ENCODE measurements around the gene DOCK6. TPM values are rescaled to one million over a fixed set of nuclear protein-coding genes. Genes with fewer than 3 reads are reported as not detected.
A peak's percentile ranks its signal among the peaks of the same experiment; 100 is the strongest.

Gene DOCK6
- total and polyA plus RNA-seq, 2 of the 13 experiments (the other 11 are each of a cell fraction or from before 2014, with no cell fraction given) = 5.4 to 38.1 TPM

DNA sequence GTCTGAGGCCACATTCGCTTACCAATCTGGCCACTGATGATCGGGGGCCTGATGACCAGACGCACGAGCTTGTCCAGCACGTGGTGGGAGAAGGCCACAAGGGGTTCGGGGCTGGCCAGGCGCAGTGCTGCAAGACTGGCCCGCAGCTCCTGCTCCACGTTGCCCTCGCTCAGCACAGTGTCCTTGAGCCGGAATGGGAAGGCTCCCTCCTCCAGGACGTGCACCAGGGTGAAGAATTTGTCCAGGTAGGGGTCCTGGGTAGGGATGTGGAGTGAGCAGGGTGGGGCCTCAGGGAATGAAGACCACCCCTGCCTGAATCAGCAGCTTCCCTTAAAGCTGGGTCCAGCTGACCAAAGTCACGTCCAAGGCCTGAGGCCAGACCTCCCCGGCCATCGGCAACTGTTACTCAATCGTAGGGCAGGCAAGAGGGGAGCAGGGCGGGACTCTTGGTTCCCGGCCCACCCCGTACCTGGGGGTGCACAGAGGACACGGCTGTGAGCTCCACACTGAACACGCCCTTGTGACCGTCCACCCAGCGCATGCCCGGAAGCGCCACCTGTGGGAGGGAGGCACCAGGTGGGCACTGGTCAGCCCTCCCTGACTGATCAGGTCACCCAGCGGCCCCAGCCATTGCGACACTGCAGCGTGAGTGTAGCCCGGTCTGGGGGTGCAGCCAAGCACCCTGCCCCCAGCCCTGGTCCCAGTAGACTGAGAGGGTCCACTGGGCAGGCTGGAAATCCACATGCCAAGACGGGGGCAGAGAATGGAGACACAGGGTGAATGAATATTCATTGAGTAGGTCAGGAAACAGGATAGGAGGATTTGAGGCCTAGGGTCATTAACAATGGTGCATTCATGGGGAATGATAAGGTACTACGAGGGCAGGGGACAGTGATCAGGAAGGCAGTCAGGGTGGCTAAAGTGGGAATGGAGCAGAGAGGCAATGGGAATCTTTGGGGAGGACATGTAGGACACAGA lies 25.7 kb downstream of the DOCK6 start (continued):
- TF ChIP-seq, protein P1, sequence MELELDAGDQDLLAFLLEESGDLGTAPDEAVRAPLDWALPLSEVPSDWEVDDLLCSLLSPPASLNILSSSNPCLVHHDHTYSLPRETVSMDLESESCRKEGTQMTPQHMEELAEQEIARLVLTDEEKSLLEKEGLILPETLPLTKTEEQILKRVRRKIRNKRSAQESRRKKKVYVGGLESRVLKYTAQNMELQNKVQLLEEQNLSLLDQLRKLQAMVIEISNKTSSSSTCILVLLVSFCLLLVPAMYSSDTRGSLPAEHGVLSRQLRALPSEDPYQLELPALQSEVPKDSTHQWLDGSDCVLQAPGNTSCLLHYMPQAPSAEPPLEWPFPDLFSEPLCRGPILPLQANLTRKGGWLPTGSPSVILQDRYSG (CRISPR knock-in tag; IDR thresholded peaks at IDR 0.05) = no peak
- TF ChIP-seq, protein P2, sequence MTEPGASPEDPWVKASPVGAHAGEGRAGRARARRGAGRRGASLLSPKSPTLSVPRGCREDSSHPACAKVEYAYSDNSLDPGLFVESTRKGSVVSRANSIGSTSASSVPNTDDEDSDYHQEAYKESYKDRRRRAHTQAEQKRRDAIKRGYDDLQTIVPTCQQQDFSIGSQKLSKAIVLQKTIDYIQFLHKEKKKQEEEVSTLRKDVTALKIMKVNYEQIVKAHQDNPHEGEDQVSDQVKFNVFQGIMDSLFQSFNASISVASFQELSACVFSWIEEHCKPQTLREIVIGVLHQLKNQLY (CRISPR knock-in tag; IDR thresholded peaks at IDR 0.05) = peak; percentile 91; the same call in 1 of the 2 replicates
- no peak for TF ChIP-seq NFE2L2 (IDR thresholded peaks at IDR 0.05; ENCODE audit: low read length)
- no peak for TF ChIP-seq SCMH1 (CRISPR knock-in tag; IDR thresholded peaks at IDR 0.05; ENCODE audit: borderline replicate concordance)
- no peak for TF ChIP-seq KAT2B (IDR thresholded peaks at IDR 0.05; ENCODE audit: borderline replicate concordance, low read depth, low read length)
- TF ChIP-seq, protein P3, sequence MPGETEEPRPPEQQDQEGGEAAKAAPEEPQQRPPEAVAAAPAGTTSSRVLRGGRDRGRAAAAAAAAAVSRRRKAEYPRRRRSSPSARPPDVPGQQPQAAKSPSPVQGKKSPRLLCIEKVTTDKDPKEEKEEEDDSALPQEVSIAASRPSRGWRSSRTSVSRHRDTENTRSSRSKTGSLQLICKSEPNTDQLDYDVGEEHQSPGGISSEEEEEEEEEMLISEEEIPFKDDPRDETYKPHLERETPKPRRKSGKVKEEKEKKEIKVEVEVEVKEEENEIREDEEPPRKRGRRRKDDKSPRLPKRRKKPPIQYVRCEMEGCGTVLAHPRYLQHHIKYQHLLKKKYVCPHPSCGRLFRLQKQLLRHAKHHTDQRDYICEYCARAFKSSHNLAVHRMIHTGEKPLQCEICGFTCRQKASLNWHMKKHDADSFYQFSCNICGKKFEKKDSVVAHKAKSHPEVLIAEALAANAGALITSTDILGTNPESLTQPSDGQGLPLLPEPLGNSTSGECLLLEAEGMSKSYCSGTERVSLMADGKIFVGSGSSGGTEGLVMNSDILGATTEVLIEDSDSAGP (CRISPR knock-in tag; IDR thresholded peaks at IDR 0.05; ENCODE audit: borderline replicate concordance) = peak; percentile 84; the same call in 1 of the 2 replicates
- TF ChIP-seq ZNF567 (CRISPR knock-in tag; IDR thresholded peaks at IDR 0.05; ENCODE audit: borderline replicate concordance) = peak; percentile 92; the same call in 1 of the 2 replicates
- no peak for TF ChIP-seq ZNF878 (CRISPR knock-in tag; IDR thresholded peaks at IDR 0.05)
- peak; percentile 89 for TF ChIP-seq ESRRA (CRISPR knock-in tag; IDR thresholded peaks at IDR 0.05; ENCODE audit: low read depth)
- TF ChIP-seq, protein P4, sequence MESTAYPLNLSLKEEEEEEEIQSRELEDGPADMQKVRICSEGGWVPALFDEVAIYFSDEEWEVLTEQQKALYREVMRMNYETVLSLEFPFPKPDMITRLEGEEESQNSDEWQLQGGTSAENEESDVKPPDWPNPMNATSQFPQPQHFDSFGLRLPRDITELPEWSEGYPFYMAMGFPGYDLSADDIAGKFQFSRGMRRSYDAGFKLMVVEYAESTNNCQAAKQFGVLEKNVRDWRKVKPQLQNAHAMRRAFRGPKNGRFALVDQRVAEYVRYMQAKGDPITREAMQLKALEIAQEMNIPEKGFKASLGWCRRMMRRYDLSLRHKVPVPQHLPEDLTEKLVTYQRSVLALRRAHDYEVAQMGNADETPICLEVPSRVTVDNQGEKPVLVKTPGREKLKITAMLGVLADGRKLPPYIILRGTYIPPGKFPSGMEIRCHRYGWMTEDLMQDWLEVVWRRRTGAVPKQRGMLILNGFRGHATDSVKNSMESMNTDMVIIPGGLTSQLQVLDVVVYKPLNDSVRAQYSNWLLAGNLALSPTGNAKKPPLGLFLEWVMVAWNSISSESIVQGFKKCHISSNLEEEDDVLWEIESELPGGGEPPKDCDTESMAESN (CRISPR knock-in tag; conservative IDR thresholded peaks at IDR 0.05) = peak; percentile 90; the same call in 1 of the 2 replicates
- no peak for TF ChIP-seq ZNF850 (CRISPR knock-in tag; conservative IDR thresholded peaks at IDR 0.05)
- TF ChIP-seq ZNF30 (CRISPR knock-in tag; IDR thresholded peaks at IDR 0.05) = no peak
- no peak for TF ChIP-seq ZNF20 (CRISPR knock-in tag; IDR thresholded peaks at IDR 0.05)
- TF ChIP-seq ZKSCAN5 (CRISPR knock-in tag; IDR thresholded peaks at IDR 0.05) = no peak
- no peak for TF ChIP-seq ZNF10 (CRISPR knock-in tag; IDR thresholded peaks at IDR 0.05; ENCODE audit: borderline replicate concordance, low read depth)
- no peak for TF ChIP-seq CENPX (CRISPR knock-in tag; IDR thresholded peaks at IDR 0.05)
- TF ChIP-seq, protein P5, sequence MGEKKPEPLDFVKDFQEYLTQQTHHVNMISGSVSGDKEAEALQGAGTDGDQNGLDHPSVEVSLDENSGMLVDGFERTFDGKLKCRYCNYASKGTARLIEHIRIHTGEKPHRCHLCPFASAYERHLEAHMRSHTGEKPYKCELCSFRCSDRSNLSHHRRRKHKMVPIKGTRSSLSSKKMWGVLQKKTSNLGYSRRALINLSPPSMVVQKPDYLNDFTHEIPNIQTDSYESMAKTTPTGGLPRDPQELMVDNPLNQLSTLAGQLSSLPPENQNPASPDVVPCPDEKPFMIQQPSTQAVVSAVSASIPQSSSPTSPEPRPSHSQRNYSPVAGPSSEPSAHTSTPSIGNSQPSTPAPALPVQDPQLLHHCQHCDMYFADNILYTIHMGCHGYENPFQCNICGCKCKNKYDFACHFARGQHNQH (CRISPR knock-in tag; IDR thresholded peaks at IDR 0.05) = peak; percentile 59; the same call in 1 of the 2 replicates
- no peak for TF ChIP-seq CHD4 (IDR thresholded peaks at IDR 0.05; ENCODE audit: borderline replicate concordance, low read length)
- no peak for TF ChIP-seq NBN (conservative IDR thresholded peaks at IDR 0.05)
- TF ChIP-seq, protein P6, sequence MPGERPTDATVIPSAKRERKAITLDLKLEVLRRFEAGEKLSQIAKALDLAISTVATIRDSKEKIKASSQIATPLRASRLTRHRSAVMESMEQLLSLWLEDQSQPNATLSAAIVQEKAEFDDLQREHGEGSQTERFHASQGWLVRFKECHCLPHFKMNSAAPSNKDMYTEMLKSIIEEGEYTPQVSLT (CRISPR knock-in tag; IDR thresholded peaks at IDR 0.05; ENCODE audit: borderline replicate concordance, low read depth) = no peak
- TF ChIP-seq ZNF232 (CRISPR knock-in tag; IDR thresholded peaks at IDR 0.05; ENCODE audit: borderline replicate concordance) = 0 out of 2 replicates have a peak, but pooled peaks have one; percentile 9

Data from HepG2 (cell line).